ENCODE data around the gene LCE1D. TPM values are rescaled to one million over a fixed set of nuclear protein-coding genes. Genes with fewer than 3 reads are reported as not detected.

The LCE1D gene
- total RNA-seq, 1 donor from 2014 or later: not detected

- DNase-seq (ENCODE audit: low spot score): no peak
Measured at GRCh38 chr1:152811671-152812070, 15.2 kb downstream of the LCE1D start, which contains the start of gene LCE1B. Gene LCE1B, plus strand, starts transcription at chr1:152811971. Its CDS starts 476 bp downstream, at chr1:152812447.

- DNase-seq (ENCODE audit: low spot score): no peak
Measured at GRCh38 chr1:152817309-152817708, 20.8 kb downstream of the LCE1D start.

- DNase-seq (ENCODE audit: low spot score): no peak
Measured at GRCh38 chr1:152823294-152823693, 26.8 kb downstream of the LCE1D start.

GRCh38 chr1:152824964-152825363, 28.4 kb downstream of the LCE1D start:
- DNase-seq (ENCODE audit: low spot score): no peak

GRCh38 chr1:152827173-152827572, 30.7 kb downstream of the LCE1D start, which contains the start of gene LCE1A:
Gene LCE1A, plus strand, starts transcription at chr1:152827473. Its CDS starts 0 bp downstream, at chr1:152827473.
- no peak for DNase-seq (ENCODE audit: low spot score)

GRCh38 chr1:152836870-152837269, 40.3 kb downstream of the LCE1D start:
- DNase-seq (ENCODE audit: low spot score): no peak

- no peak for DNase-seq (ENCODE audit: low spot score)
Measured at GRCh38 chr1:152842556-152842955, 46.0 kb downstream of the LCE1D start, which contains the start of gene LCE6A. Gene LCE6A, plus strand, starts transcription at chr1:152842856. Its CDS starts 665 bp downstream, at chr1:152843521.

Other genes starting within 250 kb of the LCE1D start
- gene LCE3E, start 229.9 kb upstream of the LCE1D start, total RNA-seq: not detected
- not detected for gene LCE3D, start 216.2 kb upstream of the LCE1D start, total RNA-seq
- gene LCE3C, start 196.5 kb upstream of the LCE1D start, total RNA-seq: not detected
- not detected for gene LCE3B, start 182.9 kb upstream of the LCE1D start, total RNA-seq
- not detected for gene LCE3A, start 173.6 kb upstream of the LCE1D start, total RNA-seq
- gene LCE2D, start 133.3 kb upstream of the LCE1D start, total RNA-seq: not detected
- gene LCE2C, start 121.4 kb upstream of the LCE1D start, total RNA-seq: not detected
- not detected for gene LCE2B, start 110.6 kb upstream of the LCE1D start, total RNA-seq
- not detected for gene LCE2A, start 98.4 kb upstream of the LCE1D start, total RNA-seq
- not detected for gene LCE4A, start 88.6 kb upstream of the LCE1D start, total RNA-seq
- gene KPRP, start 38.7 kb upstream of the LCE1D start, total RNA-seq: not detected
- gene LCE1F, start 21.6 kb upstream of the LCE1D start, total RNA-seq: not detected
- not detected for gene LCE1E, start 10.5 kb upstream of the LCE1D start, total RNA-seq
- gene LCE1C, start 9.9 kb downstream of the LCE1D start, total RNA-seq: not detected
- not detected for gene LCE1B, start 15.2 kb downstream of the LCE1D start, total RNA-seq
- gene LCE1A, start 30.8 kb downstream of the LCE1D start, total RNA-seq: not detected
- gene LCE6A, start 46.1 kb downstream of the LCE1D start, total RNA-seq: not detected
- gene LCE7A, start 63.3 kb downstream of the LCE1D start, total RNA-seq: not detected
- gene SMCP, start 81.6 kb downstream of the LCE1D start, total RNA-seq: not detected
- not detected for gene IVL, start 111.8 kb downstream of the LCE1D start, total RNA-seq
- gene SPRR5, start 150.5 kb downstream of the LCE1D start, total RNA-seq: not detected
- gene SPRR4, start 173.9 kb downstream of the LCE1D start, total RNA-seq: not detected
- gene SPRR1A, start 187.4 kb downstream of the LCE1D start, total RNA-seq: not detected
- 42.5 TPM for gene SPRR3, start 205.0 kb downstream of the LCE1D start, total RNA-seq
- gene SPRR1B, start 234.5 kb downstream of the LCE1D start, total RNA-seq: not detected
- not detected for gene SPRR2D, start 244.4 kb downstream of the LCE1D start, total RNA-seq